HepG2 (cell line): Measurements from ENCODE around the gene NSMCE1. TPM values are rescaled to one million over a fixed set of nuclear protein-coding genes. Genes with fewer than 3 reads are reported as not detected.

Source experiments
- ELF3 ChIP-seq: IDR thresholded peaks from 2 replicates; pipeline ENCODE4 v1.6.1; 2016; ENCODE audit warnings: missing genetic modification reagents, missing compliant biosample characterization
- HNRNPH1 ChIP-seq: fragments of 200-400 bp; formaldehyde crosslinking; optimal IDR thresholded peaks from 2 replicates; pipeline ENCODE3; 2017; ENCODE audit warnings: mild to moderate bottlenecking, low read depth, low read length
- MTA1 ChIP-seq: sonication (generic); formaldehyde crosslinking; IDR thresholded peaks from 2 replicates; pipeline ENCODE4 v1.4.0; 2020; ENCODE audit warnings: missing genetic modification reagents, mild to moderate bottlenecking, borderline replicate concordance
- NAIF1 ChIP-seq: sonication (generic); formaldehyde crosslinking; IDR thresholded peaks from 2 replicates; pipeline ENCODE4 v1.5.0; 2020; ENCODE audit warnings: mild to moderate bottlenecking, missing genetic modification reagents, borderline replicate concordance
- SNAPC4 ChIP-seq: sonication (generic); formaldehyde crosslinking; IDR thresholded peaks from 2 replicates; pipeline ENCODE4 v1.4.0; 2020; ENCODE audit warnings: mild to moderate bottlenecking, missing genetic modification reagents
- SOX13 ChIP-seq, 3 experiments: fragments of 450-650 bp in 1 of 3; sonication (generic) in 1 of 3; formaldehyde crosslinking in 1 of 3; IDR thresholded peaks in 2 of 3; conservative IDR thresholded peaks in 1 of 3; 2 replicates each; pipeline versions ENCODE4 v1.5.0 to v1.6.1; 2016 to 2020; ENCODE audit warnings: antibody characterized with exemption in 1 of 3, mild to moderate bottlenecking in 1 of 3, missing compliant biosample characterization in 1 of 3, missing genetic modification reagents in 1 of 3, moderate library complexity in 1 of 3
- TGIF2 ChIP-seq: IDR thresholded peaks from 2 replicates; pipeline ENCODE4 v1.6.1; 2016; ENCODE audit warnings: control low read depth, missing compliant biosample characterization
- ZBTB3 ChIP-seq: sonication (generic); formaldehyde crosslinking; IDR thresholded peaks from 2 replicates; pipeline ENCODE4 v1.4.0; 2020; ENCODE audit warnings: low read depth, mild to moderate bottlenecking, moderate library complexity, missing genetic modification reagents, borderline replicate concordance
- ZNF17 ChIP-seq: sonication (generic); formaldehyde crosslinking; IDR thresholded peaks from 2 replicates; pipeline ENCODE4 v1.5.0; 2020; ENCODE audit warnings: mild to moderate bottlenecking, missing genetic modification reagents
- ZNF18 ChIP-seq: sonication (generic); formaldehyde crosslinking; IDR thresholded peaks from 2 replicates; pipeline ENCODE4 v1.8.0; 2022; ENCODE audit warnings: mild to moderate bottlenecking, missing genetic modification reagents; ENCODE audit not compliant: insufficient replicate concordance
- ZNF275 ChIP-seq: sonication (generic); formaldehyde crosslinking; IDR thresholded peaks from 2 replicates; pipeline ENCODE4 v1.8.0; 2022; ENCODE audit warnings: missing genetic modification reagents, mild to moderate bottlenecking, inconsistent platforms, borderline replicate concordance
- ZNF501 ChIP-seq: sonication (generic); formaldehyde crosslinking; IDR thresholded peaks from 2 replicates; pipeline ENCODE4 v1.5.1; 2020; ENCODE audit warnings: mild to moderate bottlenecking, moderate library complexity, missing genetic modification reagents
- polyA plus RNA-seq, 8 experiments: library from polyadenylated mRNA; depleted of rRNA in 3 of 8; stranded (reverse) in 7 of 8; unstranded in 1 of 8; fragments of >200 nt; fragmentation: Illumina TruSeq in 4 of 8; extraction: Trizol in 4 of 8; gene quantifications; 2 replicates each; pipeline versions ENCODE4 v1.2.1 to v1.2.3, GENCODE V29; 2011 to 2016; ENCODE audit warnings: low read depth in 4 of 8, missing spikeins in 1 of 8, mixed read lengths in 1 of 8; ENCODE audit not compliant: insufficient read depth in 1 of 8
- total RNA-seq, 5 experiments: library from RNA; depleted of rRNA; stranded (reverse); fragments of >200 nt; fragmentation: Illumina TruSeq; extraction: Trizol; gene quantifications; 2 replicates each; pipeline ENCODE4 v1.2.3, GENCODE V29; 2016; ENCODE audit warnings: low read depth in 1 of 5
- TF ChIP-seq, protein P1 (sequence below): sonication (generic); formaldehyde crosslinking; IDR thresholded peaks from 2 replicates; pipeline ENCODE4 v1.4.0; 2020; ENCODE audit warnings: mild to moderate bottlenecking, missing genetic modification reagents
- TF ChIP-seq, protein P2 (sequence below): sonication (generic); formaldehyde crosslinking; IDR thresholded peaks from 2 replicates; pipeline ENCODE4 v1.4.0; 2020; ENCODE audit warnings: missing genetic modification reagents
- TF ChIP-seq, protein P3 (sequence below): IDR thresholded peaks from 2 replicates; pipeline ENCODE4 v1.6.1; 2016

The NSMCE1 gene
- total and polyA plus RNA-seq, 2 of the 13 experiments (the other 11 are each of a cell fraction or from before 2014, with no cell fraction given) = 42.7 to 52.9 TPM

DNA sequence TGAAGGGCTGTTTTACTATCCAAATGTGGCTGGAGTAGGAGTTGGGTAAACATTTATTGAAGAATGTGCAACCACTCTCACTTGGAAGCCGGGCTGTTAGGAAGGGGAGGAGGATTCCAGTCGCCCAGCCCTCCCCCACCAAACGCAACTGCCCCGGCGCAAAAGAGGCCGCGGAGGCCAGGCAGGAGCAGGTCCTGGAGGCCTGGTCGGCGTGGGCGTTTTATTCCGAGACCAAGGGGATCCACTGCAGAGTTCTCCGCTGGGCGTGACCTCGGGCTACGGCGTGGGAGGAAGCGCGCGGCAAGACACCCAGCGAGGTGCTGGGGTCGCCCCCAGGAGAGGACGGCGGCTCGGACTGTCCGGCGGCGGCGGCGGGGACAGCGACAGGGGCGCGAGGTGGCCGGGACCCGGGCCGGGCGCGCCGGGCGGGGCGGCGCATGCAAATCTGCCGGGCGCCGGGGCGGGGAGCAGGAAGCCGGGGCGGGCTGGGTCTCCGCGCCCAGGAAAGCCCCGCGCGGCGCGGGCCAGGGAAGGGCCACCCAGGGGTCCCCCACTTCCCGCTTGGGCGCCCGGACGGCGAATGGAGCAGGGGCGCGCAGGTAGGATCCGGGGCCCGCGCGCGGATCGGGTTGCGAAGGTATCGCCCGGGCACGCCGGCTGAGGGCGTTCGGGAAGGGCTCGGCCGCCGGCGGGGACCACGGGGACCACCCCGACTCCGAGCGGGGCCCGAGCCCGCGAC lies 45.0 kb upstream of the NSMCE1 start, which contains the start of gene IL4R (continued):
- TF ChIP-seq SNAPC4 (CRISPR knock-in tag) (peak; percentile 81), NAIF1 (CRISPR knock-in tag) (no peak), ZNF18 (no peak), MTA1 (CRISPR knock-in tag) (no peak), ZNF501 (CRISPR knock-in tag) (peak; percentile 63), SOX13 (IDR thresholded peaks at IDR 0.05) (0 out of 2 replicates have a peak, but pooled peaks have one; percentile 47), SOX13 (CRISPR knock-in tag; conservative IDR thresholded peaks at IDR 0.05 in 1 of 2, IDR thresholded peaks at IDR 0.05 in 1 of 2) (peak in 1 of 2 experiments; percentile 69; a peak in 2 of 4 replicates), ZNF275 (CRISPR knock-in tag) (peak; percentile 65; the same call in 1 of the 2 replicates), ZBTB3 (CRISPR knock-in tag) (no peak), HNRNPH1 (no peak), TGIF2 (no peak; the same call in 1 of the 2 replicates), ELF3 (CRISPR knock-in tag) (peak; percentile 68), ZNF17 (CRISPR knock-in tag) (no peak)
- TF ChIP-seq, protein P1, sequence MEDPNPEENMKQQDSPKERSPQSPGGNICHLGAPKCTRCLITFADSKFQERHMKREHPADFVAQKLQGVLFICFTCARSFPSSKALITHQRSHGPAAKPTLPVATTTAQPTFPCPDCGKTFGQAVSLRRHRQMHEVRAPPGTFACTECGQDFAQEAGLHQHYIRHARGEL (CRISPR knock-in tag) = no peak
- TF ChIP-seq, protein P2, sequence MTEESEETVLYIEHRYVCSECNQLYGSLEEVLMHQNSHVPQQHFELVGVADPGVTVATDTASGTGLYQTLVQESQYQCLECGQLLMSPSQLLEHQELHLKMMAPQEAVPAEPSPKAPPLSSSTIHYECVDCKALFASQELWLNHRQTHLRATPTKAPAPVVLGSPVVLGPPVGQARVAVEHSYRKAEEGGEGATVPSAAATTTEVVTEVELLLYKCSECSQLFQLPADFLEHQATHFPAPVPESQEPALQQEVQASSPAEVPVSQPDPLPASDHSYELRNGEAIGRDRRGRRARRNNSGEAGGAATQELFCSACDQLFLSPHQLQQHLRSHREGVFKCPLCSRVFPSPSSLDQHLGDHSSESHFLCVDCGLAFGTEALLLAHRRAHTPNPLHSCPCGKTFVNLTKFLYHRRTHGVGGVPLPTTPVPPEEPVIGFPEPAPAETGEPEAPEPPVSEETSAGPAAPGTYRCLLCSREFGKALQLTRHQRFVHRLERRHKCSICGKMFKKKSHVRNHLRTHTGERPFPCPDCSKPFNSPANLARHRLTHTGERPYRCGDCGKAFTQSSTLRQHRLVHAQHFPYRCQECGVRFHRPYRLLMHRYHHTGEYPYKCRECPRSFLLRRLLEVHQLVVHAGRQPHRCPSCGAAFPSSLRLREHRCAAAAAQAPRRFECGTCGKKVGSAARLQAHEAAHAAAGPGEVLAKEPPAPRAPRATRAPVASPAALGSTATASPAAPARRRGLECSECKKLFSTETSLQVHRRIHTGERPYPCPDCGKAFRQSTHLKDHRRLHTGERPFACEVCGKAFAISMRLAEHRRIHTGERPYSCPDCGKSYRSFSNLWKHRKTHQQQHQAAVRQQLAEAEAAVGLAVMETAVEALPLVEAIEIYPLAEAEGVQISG = peak; percentile 79
- TF ChIP-seq, protein P3, sequence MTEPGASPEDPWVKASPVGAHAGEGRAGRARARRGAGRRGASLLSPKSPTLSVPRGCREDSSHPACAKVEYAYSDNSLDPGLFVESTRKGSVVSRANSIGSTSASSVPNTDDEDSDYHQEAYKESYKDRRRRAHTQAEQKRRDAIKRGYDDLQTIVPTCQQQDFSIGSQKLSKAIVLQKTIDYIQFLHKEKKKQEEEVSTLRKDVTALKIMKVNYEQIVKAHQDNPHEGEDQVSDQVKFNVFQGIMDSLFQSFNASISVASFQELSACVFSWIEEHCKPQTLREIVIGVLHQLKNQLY (CRISPR knock-in tag) = no peak
